SU-DHL-6 (cell line): ENCODE measurements around the gene CFAP210.

Experiments
- H2AFZ ChIP-seq: fragments of 200-600 bp; sonication (generic); 2 replicates; pipeline ENCODE4 v1.6.1; 2014; ENCODE audit warnings: low read depth, mild to moderate bottlenecking, moderate library complexity, mixed read lengths, antibody characterized with exemption, low read length; ENCODE audit not compliant: severe bottlenecking
- H3F3A ChIP-seq: fragments of 200-600 bp; shearing (Covaris generic); 2 replicates; pipeline ENCODE4 v1.6.0; 2016; ENCODE audit warnings: antibody characterized with exemption, mild to moderate bottlenecking; ENCODE audit not compliant: insufficient read depth
- H3K27ac ChIP-seq: fragments of 200-600 bp; sonication (generic); 2 replicates; pipeline ENCODE4 v1.5.1; 2016; ENCODE audit warnings: low read depth, mild to moderate bottlenecking, low read length, moderate library complexity, mixed read lengths
- H3K27me3 ChIP-seq: fragments of 200-600 bp; sonication (generic), shearing (Covaris generic); 2 replicates; pipeline ENCODE4 v1.6.0; 2014; ENCODE audit warnings: mild to moderate bottlenecking, low read length
- H3K36me3 ChIP-seq: fragments of 200-600 bp; sonication (generic); 2 replicates; pipeline ENCODE4 v1.6.1; 2014; ENCODE audit warnings: mild to moderate bottlenecking, low read length, mixed read lengths
- H3K4me2 ChIP-seq: fragments of 300-600, 200-600 bp; shearing (Covaris generic), sonication (generic); 2 replicates; pipeline ENCODE4 v1.6.0; 2014; ENCODE audit warnings: low read length, low read depth, mild to moderate bottlenecking; ENCODE audit not compliant: poor library complexity, severe bottlenecking
- H3K4me3 ChIP-seq: fragments of 200-600 bp; sonication (generic); 2 replicates; pipeline ENCODE4 v1.5.1; 2014; ENCODE audit warnings: antibody characterized with exemption, low read length, mild to moderate bottlenecking, mixed read lengths; ENCODE audit not compliant: insufficient read depth, poor library complexity, severe bottlenecking
- H3K79me2 ChIP-seq: fragments of 200-600 bp; sonication (generic); 2 replicates; pipeline ENCODE4 v1.6.1; 2014; ENCODE audit warnings: mild to moderate bottlenecking, low read length, moderate library complexity; ENCODE audit not compliant: insufficient read depth
- H3K9ac ChIP-seq: fragments of 200-600 bp; sonication (generic); 2 replicates; pipeline ENCODE4 v1.7.0; 2014; ENCODE audit warnings: mild to moderate bottlenecking, low read length
- H3K9me2 ChIP-seq: fragments of 200-600 bp; sonication (generic); replicated peaks from 2 replicates; pipeline ENCODE4 v1.6.1; 2014; ENCODE audit warnings: low read length; ENCODE audit not compliant: insufficient read depth
- H3K9me3 ChIP-seq: fragments of 200-600 bp; sonication (generic); 2 replicates; pipeline ENCODE4 v1.6.1; 2014; ENCODE audit warnings: low read length, mixed read lengths; ENCODE audit not compliant: insufficient read depth
- H4K20me1 ChIP-seq: fragments of 200-600 bp; sonication (generic); 2 replicates; pipeline ENCODE4 v1.6.1; 2014; ENCODE audit warnings: low read depth, mild to moderate bottlenecking, antibody characterized with exemption, low read length, moderate library complexity, mixed read lengths
- EZH2phosphoT487 ChIP-seq: fragments of 200-600 bp; sonication (generic), shearing (Covaris generic); conservative IDR thresholded peaks from 2 replicates; pipeline ENCODE4 v1.6.1; 2018; ENCODE audit warnings: mild to moderate bottlenecking, antibody characterized with exemption, low read length, moderate library complexity, mixed read lengths
- TF ChIP-seq, protein P1 (sequence below): fragments of 200-600 bp; sonication (generic); IDR thresholded peaks from one replicate; pipeline ENCODE4 v1.5.1; 2017; ENCODE audit warnings: antibody characterized with exemption, mild to moderate bottlenecking, low read length, moderate library complexity; ENCODE audit not compliant: insufficient read depth, poor library complexity, severe bottlenecking

The CFAP210 gene, protein sequence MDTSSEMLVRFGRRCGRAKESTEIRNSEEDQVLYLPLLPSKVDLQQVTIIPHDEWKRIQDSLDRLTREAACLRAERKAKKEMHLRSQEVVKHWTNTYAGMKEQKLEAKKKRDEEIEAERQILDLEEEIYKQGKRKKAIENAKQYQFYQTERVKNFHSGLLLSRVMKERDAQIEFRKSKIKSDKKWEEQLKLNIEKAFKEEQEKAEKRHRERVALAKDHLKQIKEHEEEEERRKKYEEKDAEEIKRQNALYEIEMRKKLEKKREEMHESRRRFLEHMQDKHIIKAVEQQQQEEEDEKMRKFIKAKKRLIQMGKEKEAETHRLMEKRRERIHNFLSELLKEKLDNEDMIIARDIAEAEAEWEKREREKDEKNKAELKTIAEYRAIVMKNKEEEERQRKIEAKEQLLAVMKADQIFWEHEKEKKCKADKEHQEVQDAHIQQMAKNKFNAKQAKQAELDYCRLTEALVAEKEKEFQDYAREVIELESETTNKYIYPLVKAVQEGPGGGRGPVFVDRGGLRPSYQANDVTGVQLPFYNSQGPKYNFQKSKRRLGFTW

DNA sequence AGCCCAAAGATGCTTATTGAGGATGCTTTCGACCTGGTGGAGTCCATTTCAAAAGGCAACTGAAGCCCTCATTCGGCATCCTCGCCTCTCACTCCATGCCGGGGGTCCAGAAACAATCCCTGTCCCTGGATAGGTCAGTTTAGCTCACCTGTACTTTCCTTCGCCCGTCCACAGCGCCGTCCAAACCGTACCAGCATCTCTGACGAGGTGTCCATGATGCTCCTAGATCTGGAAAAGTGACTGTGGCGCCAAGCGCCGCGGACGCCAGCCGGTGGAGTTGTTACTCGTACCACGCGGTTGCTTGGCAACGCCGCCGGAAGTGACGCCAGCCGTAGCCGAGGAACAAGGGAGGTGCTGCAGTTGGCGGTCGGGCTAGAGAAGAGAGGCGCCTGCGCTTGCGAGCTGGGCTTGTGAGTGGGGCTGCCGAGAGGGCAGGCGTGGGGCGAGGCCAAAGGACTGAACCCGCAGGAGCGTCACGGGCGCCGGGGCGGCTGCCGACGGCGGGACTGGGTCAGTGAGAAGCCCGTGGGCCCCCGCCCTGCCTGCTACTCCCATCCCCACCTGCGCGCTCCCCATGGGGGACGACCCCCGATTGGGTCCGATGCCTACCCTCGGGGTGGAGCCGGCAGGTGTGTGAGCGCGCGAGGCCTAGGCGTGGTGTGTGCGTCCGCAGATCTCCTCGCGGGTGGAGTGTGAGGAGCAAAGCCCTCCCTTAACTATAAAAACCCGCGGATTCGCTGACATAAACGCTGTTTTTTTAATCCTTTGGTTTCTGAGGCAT lies at the start of gene CFAP210, which contains the start of gene PHOSPHO2:
Gene CFAP210 (minus strand): TSS at position 293 of the 781 bp plus-strand sequence. CDS start 78 bp downstream, at position 215.
Gene PHOSPHO2 (plus strand): TSS at position 357 of the 781 bp plus-strand sequence. CDS start 6,503 bp downstream, outside the sequence.
- H3K27ac ChIP-seq, result peak within 1 kb of the TSS; percentile 34
- TF ChIP-seq, protein P1, sequence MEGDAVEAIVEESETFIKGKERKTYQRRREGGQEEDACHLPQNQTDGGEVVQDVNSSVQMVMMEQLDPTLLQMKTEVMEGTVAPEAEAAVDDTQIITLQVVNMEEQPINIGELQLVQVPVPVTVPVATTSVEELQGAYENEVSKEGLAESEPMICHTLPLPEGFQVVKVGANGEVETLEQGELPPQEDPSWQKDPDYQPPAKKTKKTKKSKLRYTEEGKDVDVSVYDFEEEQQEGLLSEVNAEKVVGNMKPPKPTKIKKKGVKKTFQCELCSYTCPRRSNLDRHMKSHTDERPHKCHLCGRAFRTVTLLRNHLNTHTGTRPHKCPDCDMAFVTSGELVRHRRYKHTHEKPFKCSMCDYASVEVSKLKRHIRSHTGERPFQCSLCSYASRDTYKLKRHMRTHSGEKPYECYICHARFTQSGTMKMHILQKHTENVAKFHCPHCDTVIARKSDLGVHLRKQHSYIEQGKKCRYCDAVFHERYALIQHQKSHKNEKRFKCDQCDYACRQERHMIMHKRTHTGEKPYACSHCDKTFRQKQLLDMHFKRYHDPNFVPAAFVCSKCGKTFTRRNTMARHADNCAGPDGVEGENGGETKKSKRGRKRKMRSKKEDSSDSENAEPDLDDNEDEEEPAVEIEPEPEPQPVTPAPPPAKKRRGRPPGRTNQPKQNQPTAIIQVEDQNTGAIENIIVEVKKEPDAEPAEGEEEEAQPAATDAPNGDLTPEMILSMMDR, result no peak
- TF ChIP-seq EZH2phosphoT487, result no peak
- no peaks in the 10 kb centered on the region for H4K20me1 ChIP-seq
- H3K9me2 ChIP-seq, result no peaks in the 10 kb centered on the region
- H3K9me3 ChIP-seq, result no peaks in the 10 kb centered on the region
- H3K4me3 ChIP-seq, result peak within 1 kb of the TSS; percentile 63
- H3F3A ChIP-seq, result no peaks in the 10 kb centered on the region
- H3K9ac ChIP-seq, result peak within 1 kb of the TSS; percentile 67
- peak within 1 kb of the TSS; percentile 83 for H3K4me2 ChIP-seq
- H3K36me3 ChIP-seq, result peaks cover 7% of the 10 kb centered on the region; the same call in 1 of the 2 replicates
- no peaks in the 10 kb centered on the region for H3K27me3 ChIP-seq
- H2AFZ ChIP-seq, result peak within 1 kb of the TSS; percentile 93
- H3K79me2 ChIP-seq, result no peaks in the 10 kb centered on the region

DNA sequence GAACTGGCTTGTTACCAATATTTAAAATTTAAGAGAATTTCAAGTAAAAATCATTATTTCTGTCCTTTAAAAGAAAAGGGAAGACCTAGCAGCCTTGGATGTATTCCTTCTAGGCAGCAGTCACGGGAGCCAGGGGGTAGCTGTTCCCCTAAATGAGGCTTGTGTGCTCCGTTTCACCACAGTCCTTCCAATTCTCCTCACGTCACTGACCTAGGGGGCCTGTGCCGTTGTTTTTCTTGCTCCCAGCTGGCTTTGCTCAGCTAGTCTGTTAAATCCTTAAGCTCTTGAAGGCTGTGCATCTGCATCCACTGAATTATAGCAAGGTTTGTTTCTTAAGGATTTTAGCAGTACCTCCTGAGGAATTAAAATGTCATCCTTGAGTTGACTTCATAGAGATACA lies 49.3 kb upstream of the CFAP210 start:
- Histone ChIP-seq H3K9me2 (no peaks in the 10 kb centered on the region), H4K20me1 (no peaks in the 10 kb centered on the region), H3K79me2 (peaks cover 7% of the 10 kb centered on the region; the same call in 1 of the 2 replicates), H2AFZ (no peak overlapping the region), H3K36me3 (peaks cover 12% of the 10 kb centered on the region; the same call in 1 of the 2 replicates), H3K27ac (no peak overlapping the region), H3K27me3 (no peaks in the 10 kb centered on the region), H3K9ac (no peak overlapping the region), H3F3A (no peaks in the 10 kb centered on the region), H3K9me3 (no peaks in the 10 kb centered on the region), H3K4me2 (no peak overlapping the region), H3K4me3 (no peak overlapping the region)
- TF ChIP-seq, protein P1, result no peak
- TF ChIP-seq EZH2phosphoT487, result no peak

DNA sequence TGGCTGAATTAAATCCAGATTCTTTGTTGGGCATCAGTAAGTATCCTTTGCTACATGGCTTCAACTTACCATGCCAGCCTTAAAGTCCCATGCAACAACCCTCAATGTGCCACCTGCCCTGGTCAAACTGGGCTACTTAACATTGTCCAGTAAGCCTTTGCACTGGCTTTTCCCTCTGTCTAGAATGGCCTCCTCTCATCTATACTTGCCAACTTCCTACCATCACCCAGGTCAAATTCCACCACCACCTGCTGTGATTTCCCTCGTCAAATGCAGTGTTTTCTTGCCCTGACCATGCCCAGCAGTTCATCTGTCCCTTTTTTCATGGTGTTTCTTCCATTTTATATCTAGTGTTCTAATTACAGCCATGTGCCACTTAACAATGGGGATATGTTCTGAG lies 45.1 kb upstream of the CFAP210 start:
- H3K9ac ChIP-seq, result no peak overlapping the region
- no peak overlapping the region for H3K4me3 ChIP-seq
- H3K9me3 ChIP-seq, result no peaks in the 10 kb centered on the region
- H3K4me2 ChIP-seq, result no peak overlapping the region
- peaks cover 12% of the 10 kb centered on the region; the same call in 1 of the 2 replicates for H3K36me3 ChIP-seq
- peaks cover 5% of the 10 kb centered on the region; the same call in 1 of the 2 replicates for H3F3A ChIP-seq
- H3K9me2 ChIP-seq, result no peaks in the 10 kb centered on the region
- peaks cover 36% of the 10 kb centered on the region for H3K79me2 ChIP-seq
- no peak overlapping the region for H2AFZ ChIP-seq
- no peaks in the 10 kb centered on the region for H3K27me3 ChIP-seq
- TF ChIP-seq, protein P1, result no peak
- no peak for TF ChIP-seq EZH2phosphoT487
- no peak overlapping the region for H3K27ac ChIP-seq
- no peaks in the 10 kb centered on the region for H4K20me1 ChIP-seq
